Stimulated activated CD8-positive, alpha-beta memory T cell treated with anti-CD3 and anti-CD28 coated beads, Interleukin-4, amount 100 ng/mL, for 1 hour (primary cell): ENCODE data around the gene HBA1.
A peak's percentile ranks its signal among the peaks of the same experiment; 100 is the strongest.
"Not testable (repeated sequence)": the region's sequence is repeated elsewhere in the genome, so short reads cannot be mapped to it uniquely, and the experiment has no call there.

Source experiments
- DNase-seq, 2 donors: peaks; one replicate each; pipeline ENCODE4 v3.0.0-alpha.2; 2020; ENCODE audit warnings: low read depth in 2 of 2, low spot score in 1 of 2

The HBA1 gene

GRCh38 chr16:173928-174769 lies 2.3 kb upstream of the HBA1 start:
- DNase-seq, result not testable (repeated sequence)

GRCh38 chr16:175011-175949 lies 1.2 kb upstream of the HBA1 start:
- DNase-seq, result no peak

- DNase-seq, result not testable (repeated sequence)
These were observed 474 bp upstream of the HBA1 start for GRCh38 chr16:176006-176405.

- no peak for DNase-seq
These were observed 928 bp downstream of the HBA1 start for GRCh38 chr16:177394-177822.

- no peak for DNase-seq
These were observed 1.6 kb downstream of the HBA1 start for GRCh38 chr16:177981-178667.

GRCh38 chr16:178668-179015 lies 2.2 kb downstream of the HBA1 start:
- DNase-seq, result no peak

GRCh38 chr16:179211-180092 lies 3.0 kb downstream of the HBA1 start:
- no peak for DNase-seq

GRCh38 chr16:180101-180675 lies 3.7 kb downstream of the HBA1 start, which contains the start of gene HBQ1:
HBQ1 (plus strand) TSS chr16:180459; CDS start chr16:180487, 28 bp downstream.
- no peak for DNase-seq

- DNase-seq, result peak in 1 of 2 donors; percentile 72
These were observed 4.4 kb downstream of the HBA1 start for GRCh38 chr16:180681-181564.

GRCh38 chr16:181565-182021 lies 5.1 kb downstream of the HBA1 start:
- DNase-seq, result peak in 1 of 2 donors; percentile 72

- DNase-seq, result no peak
These were observed 6.5 kb downstream of the HBA1 start for GRCh38 chr16:183005-183404.

GRCh38 chr16:185213-185612 lies 8.7 kb downstream of the HBA1 start:
- no peak for DNase-seq

- no peak for DNase-seq
These were observed 9.2 kb downstream of the HBA1 start for GRCh38 chr16:185691-186090.

GRCh38 chr16:187330-187729 lies 10.8 kb downstream of the HBA1 start:
- no peak for DNase-seq

- no peak for DNase-seq
These were observed 12.2 kb downstream of the HBA1 start for GRCh38 chr16:188674-189073.

GRCh38 chr16:189604-190186 lies 13.2 kb downstream of the HBA1 start:
- no peak for DNase-seq

GRCh38 chr16:191831-192230 lies 15.4 kb downstream of the HBA1 start:
- DNase-seq, result no peak

GRCh38 chr16:192686-193085 lies 16.2 kb downstream of the HBA1 start:
- DNase-seq, result no peak

GRCh38 chr16:193441-193840 lies 17.0 kb downstream of the HBA1 start:
- no peak for DNase-seq
